HG03521 (cell line): ENCODE results near the gene VPS11.
"Not testable (repeated sequence)": the region's sequence is repeated elsewhere in the genome, so short reads cannot be mapped to it uniquely, and the experiment has no call there.

ENCODE experiments used
- ATAC-seq: cut with Tn5 transposase; IDR thresholded peaks from one replicate; pipeline ENCODE4 v1.9.1; 2021; ENCODE audit warnings: mild to moderate bottlenecking, moderate library complexity; ENCODE audit not compliant: unreplicated experiment

VPS11 gene

GRCh38 chr11:119067371-119068222 is at the start of gene VPS11:
TSS of gene VPS11 (plus strand) at chr11:119067818. CDS start at chr11:119067824, 6 bp downstream.
- peak; percentile 93 for ATAC-seq

GRCh38 chr11:119018074-119018938 is 49.3 kb upstream of the VPS11 start, which contains the start of the genes RPS25 and TRAPPC4:
TSS of gene RPS25 (minus strand) at chr11:119018343. CDS start at chr11:119018284, 59 bp downstream.
TSS of gene TRAPPC4 (plus strand) at chr11:119018766. CDS start at chr11:119018796, 30 bp downstream.
- peak; percentile 86 for ATAC-seq

GRCh38 chr11:119019996-119020395 is 47.6 kb upstream of the VPS11 start:
- no peak for ATAC-seq

- no peak for ATAC-seq
Measured at GRCh38 chr11:119021631-119022030, 46.0 kb upstream of the VPS11 start.

GRCh38 chr11:119023741-119024140 is 43.9 kb upstream of the VPS11 start:
- no peak for ATAC-seq

- no peak for ATAC-seq
Measured at GRCh38 chr11:119024430-119025098, 43.1 kb upstream of the VPS11 start.

GRCh38 chr11:119025099-119025473 is 42.5 kb upstream of the VPS11 start:
- no peak for ATAC-seq

- no peak for ATAC-seq
Measured at GRCh38 chr11:119025541-119025940, 42.1 kb upstream of the VPS11 start.

- ATAC-seq: no peak
Measured at GRCh38 chr11:119025978-119026766, 41.4 kb upstream of the VPS11 start.

- ATAC-seq: no peak
Measured at GRCh38 chr11:119026970-119027369, 40.6 kb upstream of the VPS11 start.

- no peak for ATAC-seq
Measured at GRCh38 chr11:119027561-119028345, 39.9 kb upstream of the VPS11 start.

- no peak for ATAC-seq
Measured at GRCh38 chr11:119028346-119029068, 39.1 kb upstream of the VPS11 start.

- ATAC-seq: no peak
Measured at GRCh38 chr11:119029069-119029339, 38.6 kb upstream of the VPS11 start.

GRCh38 chr11:119029340-119030028 is 38.1 kb upstream of the VPS11 start:
- ATAC-seq: peak; percentile 23

- peak; percentile 8 for ATAC-seq
Measured at GRCh38 chr11:119030029-119030328, 37.6 kb upstream of the VPS11 start.

- ATAC-seq: peak; percentile 88
Measured at GRCh38 chr11:119030329-119031047, 37.1 kb upstream of the VPS11 start, which contains the start of gene SLC37A4. TSS of gene SLC37A4 (minus strand) at chr11:119030877.

- no peak for ATAC-seq
Measured at GRCh38 chr11:119031912-119032280, 35.7 kb upstream of the VPS11 start.

- ATAC-seq: not testable (repeated sequence)
Measured at GRCh38 chr11:119033421-119033820, 34.2 kb upstream of the VPS11 start.
